Caco-2 (cell line): ENCODE measurements around the gene SLCO2A1. TPM values are rescaled to one million over a fixed set of nuclear protein-coding genes. Genes with fewer than 3 reads are reported as not detected.

Experiments
- BruUV-seq: library from RNA; stranded (reverse); fragments of 400-500 nt; replicated peaks from 2 replicates; lab custom pipeline; 2021; lab: Mats Ljungman, UMichigan
- CTCF ChIA-PET: fragments of 300-600 bp; sonication (Branson Sonifier 250); formaldehyde crosslinking; loops from one replicate; lab custom pipeline; 2022; ENCODE audit warnings: antibody characterized with exemption; lab: Charles Lee
- POLR2A ChIA-PET: fragments of 300-600 bp; sonication (Branson Sonifier 250); formaldehyde crosslinking; loops from one replicate; lab custom pipeline; 2022; ENCODE audit warnings: antibody characterized with exemption; lab: Charles Lee
- DNase-seq, 2 experiments: peaks; one replicate each; pipeline versions ENCODE4 v3.0.0 to v3.0.0-alpha.2; 2020 to 2022
- H3K27me3 ChIP-seq: replicated peaks from 2 replicates; pipeline ENCODE4 v1.6.0; 2011; ENCODE audit warnings: low read length; ENCODE audit not compliant: control insufficient read depth, insufficient read depth
- H3K36me3 ChIP-seq: 2 replicates; pipeline ENCODE4 v1.5.1; 2011; ENCODE audit warnings: low read length; ENCODE audit not compliant: control insufficient read depth, insufficient read depth
- H3K4me1 ChIP-seq: fragments of 250-450 bp; sonication (Bioruptor Pico); 2 replicates; pipeline ENCODE4 v1.5.1; 2020; ENCODE audit warnings: mild to moderate bottlenecking
- H3K4me3 ChIP-seq: 2 replicates; pipeline ENCODE4 v1.5.1; 2011; ENCODE audit warnings: low read depth, mild to moderate bottlenecking, control low read depth, low read length
- H3K9me3 ChIP-seq: fragments of 250-450 bp; sonication (Bioruptor Pico); 2 replicates; pipeline ENCODE4 v1.5.1; 2020; ENCODE audit warnings: mild to moderate bottlenecking, moderate library complexity
- H3K27ac Mint-ChIP-seq: one replicate; pipeline ENCODE4 v1.8.0; 2022; ENCODE audit warnings: mixed read lengths; ENCODE audit not compliant: unreplicated experiment
- H3K27me3 Mint-ChIP-seq: one replicate; pipeline ENCODE4 v1.8.0; 2022; ENCODE audit warnings: mixed read lengths; ENCODE audit not compliant: insufficient read depth, unreplicated experiment
- H3K36me3 Mint-ChIP-seq: one replicate; pipeline ENCODE4 v1.8.0; 2022; ENCODE audit warnings: mild to moderate bottlenecking, mixed read lengths; ENCODE audit not compliant: insufficient read depth, unreplicated experiment
- H3K4me1 Mint-ChIP-seq: one replicate; pipeline ENCODE4 v1.8.0; 2022; ENCODE audit warnings: low read depth, mixed read lengths; ENCODE audit not compliant: unreplicated experiment
- H3K4me3 Mint-ChIP-seq: one replicate; pipeline ENCODE4 v1.8.0; 2022; ENCODE audit warnings: mild to moderate bottlenecking, moderate library complexity, mixed read lengths; ENCODE audit not compliant: unreplicated experiment
- H3K9me3 Mint-ChIP-seq: one replicate; pipeline ENCODE4 v1.8.0; 2022; ENCODE audit warnings: mixed read lengths; ENCODE audit not compliant: unreplicated experiment
- CTCF ChIP-seq, 2 experiments: fragments of 200-600 bp in 1 of 2; IDR thresholded peaks; 1 replicate in 1 of 2; 2 replicates in 1 of 2; pipeline versions ENCODE4 v1.5.1 to v1.8.0; 2011 to 2022; ENCODE audit warnings: antibody characterized with exemption in 1 of 2, control low read depth in 1 of 2, inconsistent platforms in 1 of 2, low read depth in 1 of 2, low read length in 1 of 2, mild to moderate bottlenecking in 1 of 2, moderate library complexity in 1 of 2; ENCODE audit not compliant: insufficient read depth in 1 of 2, severe bottlenecking in 1 of 2, unreplicated experiment in 1 of 2
- intact Hi-C: fragments of 100-400 bp; cut with micrococcal nuclease; formaldehyde crosslinking; loops from one replicate; pipeline ENCODE4 v1.10.0; 2022; ENCODE audit not compliant: unreplicated experiment
- total RNA-seq: library from RNA; stranded (reverse); gene quantifications from 2 replicates; pipeline ENCODE4 v1.2.3, GENCODE V29; 2022

The SLCO2A1 gene
- total RNA-seq, 1 experiment from 2014 or later, result 2.5 TPM

DNA sequence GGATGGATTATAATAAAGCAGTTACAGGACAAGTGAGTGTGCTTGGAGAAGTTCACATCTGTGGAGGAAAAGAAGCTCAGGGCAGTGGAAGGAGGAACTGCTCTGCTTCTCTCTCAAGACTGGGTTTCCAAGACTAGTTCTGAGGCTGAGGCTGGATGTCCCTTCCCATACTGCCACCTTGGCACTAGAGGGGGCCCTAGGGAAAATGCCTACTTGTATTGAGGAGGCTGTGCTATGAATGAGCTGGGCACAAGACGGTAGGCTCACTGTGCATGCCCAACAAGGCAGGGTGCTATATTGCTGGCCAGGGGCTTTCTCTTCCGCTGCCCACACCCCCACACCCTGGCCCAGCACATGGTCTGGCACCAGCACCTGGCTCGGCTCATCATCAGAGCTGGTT lies 65.2 kb downstream of the SLCO2A1 start:
- no peaks in the 10 kb centered on the region for H3K4me1 ChIP-seq
- peak in 1 of 2 experiments; percentile 24 for TF ChIP-seq CTCF (IDR thresholded peaks at IDR 0.05; ENCODE audit: insufficient read depth in 1 of 2, low read depth in 1 of 2, low read length in 1 of 2, severe bottlenecking in 1 of 2, unreplicated experiment in 1 of 2)
- no peaks in the 10 kb centered on the region for H3K36me3 ChIP-seq
- BruUV-seq, result no TSS peak
- no peak overlapping the region for H3K4me3 Mint-ChIP-seq
- ChIA-PET POLR2A (no interaction called here), CTCF (interaction anchor here (0.6 to 0.9 kb wide), 2 partner anchors 28 to 39 kb away, joined by 3 read pairs; no protein-coding TSS in a partner anchor)
- no peak overlapping the region for H3K4me3 ChIP-seq
- no peaks in the 10 kb centered on the region for H3K27me3 Mint-ChIP-seq
- intact Hi-C loops, result no loop called here
- DNase-seq, result no peak
- no peaks in the 10 kb centered on the region for H3K9me3 ChIP-seq
- H3K9me3 Mint-ChIP-seq, result no peaks in the 10 kb centered on the region
- H3K36me3 Mint-ChIP-seq, result no peaks in the 10 kb centered on the region
- H3K27ac Mint-ChIP-seq, result no peak overlapping the region
- H3K4me1 Mint-ChIP-seq, result no peaks in the 10 kb centered on the region
- no peaks in the 10 kb centered on the region for H3K27me3 ChIP-seq

GRCh38 chr3:133963657-133964396 lies 65.9 kb downstream of the SLCO2A1 start:
- H3K36me3 ChIP-seq, result no peaks in the 10 kb centered on the region
- no peak for DNase-seq
- no peaks in the 10 kb centered on the region for H3K4me1 Mint-ChIP-seq
- ChIA-PET POLR2A (no interaction called here), CTCF (no interaction called here)
- H3K9me3 Mint-ChIP-seq, result no peaks in the 10 kb centered on the region
- no TSS peak for BruUV-seq
- H3K27me3 ChIP-seq, result no peaks in the 10 kb centered on the region
- no peaks in the 10 kb centered on the region for H3K4me1 ChIP-seq
- H3K36me3 Mint-ChIP-seq, result no peaks in the 10 kb centered on the region
- H3K9me3 ChIP-seq, result no peaks in the 10 kb centered on the region
- H3K4me3 Mint-ChIP-seq, result no peak overlapping the region
- TF ChIP-seq CTCF (IDR thresholded peaks at IDR 0.05; ENCODE audit: insufficient read depth in 1 of 2, low read depth in 1 of 2, low read length in 1 of 2, severe bottlenecking in 1 of 2, unreplicated experiment in 1 of 2), result no peak
- no peak overlapping the region for H3K27ac Mint-ChIP-seq
- intact Hi-C loops, result no loop called here
- no peaks in the 10 kb centered on the region for H3K27me3 Mint-ChIP-seq
- H3K4me3 ChIP-seq, result no peak overlapping the region

DNA sequence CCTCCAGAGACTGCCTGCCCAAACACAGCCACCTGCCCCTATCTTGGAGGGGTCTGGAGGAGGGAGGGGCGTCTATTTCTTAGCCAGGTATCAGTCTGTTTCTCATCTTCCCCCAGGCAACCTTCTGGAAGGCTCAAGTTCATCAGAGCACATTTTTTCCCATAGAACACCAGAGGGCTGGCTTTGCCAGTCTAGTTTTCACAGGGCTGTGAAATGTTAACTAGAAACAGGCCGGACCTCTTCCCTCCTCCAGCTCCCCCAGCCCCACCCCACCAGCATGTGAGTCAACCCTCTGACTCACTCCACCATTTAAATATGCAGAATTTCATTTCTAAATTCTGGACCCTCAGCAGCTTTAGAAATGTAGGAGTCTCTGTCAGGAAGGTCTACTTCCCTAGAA lies 66.9 kb downstream of the SLCO2A1 start:
- no peak overlapping the region for H3K4me3 ChIP-seq
- H3K27me3 ChIP-seq, result no peaks in the 10 kb centered on the region
- TF ChIP-seq CTCF (IDR thresholded peaks at IDR 0.05; ENCODE audit: insufficient read depth in 1 of 2, low read depth in 1 of 2, low read length in 1 of 2, severe bottlenecking in 1 of 2, unreplicated experiment in 1 of 2), result peak in 1 of 2 experiments; percentile 7
- ChIA-PET CTCF (no interaction called here), POLR2A (no interaction called here)
- no peak overlapping the region for H3K27ac Mint-ChIP-seq
- no peaks in the 10 kb centered on the region for H3K36me3 Mint-ChIP-seq
- no peak overlapping the region for H3K4me3 Mint-ChIP-seq
- no peaks in the 10 kb centered on the region for H3K4me1 ChIP-seq
- H3K36me3 ChIP-seq, result no peaks in the 10 kb centered on the region
- no peaks in the 10 kb centered on the region for H3K9me3 ChIP-seq
- DNase-seq, result peak in 1 of 2 experiments; percentile 16
- no peaks in the 10 kb centered on the region for H3K4me1 Mint-ChIP-seq
- no TSS peak for BruUV-seq
- intact Hi-C loops, result no loop called here
- H3K9me3 Mint-ChIP-seq, result no peaks in the 10 kb centered on the region
- no peaks in the 10 kb centered on the region for H3K27me3 Mint-ChIP-seq
